Esophagus squamous epithelium (tissue), 5 donors: ENCODE measurements around the gene BICD2. TPM values are rescaled to one million over a fixed set of nuclear protein-coding genes. Genes with fewer than 3 reads are reported as not detected.

Experiments used
- DNase-seq: peaks from one replicate; lab custom pipeline; 2025; lab: John Stamatoyannopoulos, UW
- H3K27ac ChIP-seq, 4 donors: fragments of 200-600 bp; sonication (generic); one replicate each; pipeline ENCODE4 v1.5.1; 2016 to 2019; ENCODE audit warnings: mild to moderate bottlenecking in 1 of 4
- H3K27me3 ChIP-seq, 4 donors: fragments of 200-600 bp; sonication (generic); 1 replicate in 3 of 4; 2 replicates in 1 of 4; pipeline versions ENCODE4 v1.5.1 to v1.6.0; 2017 to 2021; ENCODE audit warnings: antibody characterized with exemption in 1 of 4
- H3K36me3 ChIP-seq, 3 donors: fragments of 200-600 bp; sonication (generic); one replicate each; pipeline ENCODE4 v1.5.1; 2016 to 2019
- H3K4me1 ChIP-seq, 3 donors: fragments of 200-600 bp; sonication (generic); one replicate each; pipeline ENCODE4 v1.5.1; 2017 to 2019
- H3K4me3 ChIP-seq, 4 donors: fragments of 200-600 bp; sonication (generic); 1 replicate in 3 of 4; 2 replicates in 1 of 4; pipeline ENCODE4 v1.5.1; 2016 to 2019; ENCODE audit warnings: mild to moderate bottlenecking in 2 of 4, moderate library complexity in 1 of 4
- H3K9me3 ChIP-seq, 3 donors: fragments of 200-600 bp; sonication (generic); one replicate each; pipeline ENCODE4 v1.5.1; 2016 to 2019
- CTCF ChIP-seq, 6 experiments: fragments of 450-650 bp in 4 of 6; fragments of 200-600 bp in 2 of 6; sonication (generic) in 2 of 6; IDR thresholded peaks; one replicate each; pipeline ENCODE4 v1.5.1; 2016 to 2019; ENCODE audit warnings: antibody characterized with exemption in 6 of 6, mild to moderate bottlenecking in 4 of 6, moderate library complexity in 4 of 6
- POLR2A ChIP-seq, 4 donors: fragments of 450-650 bp; IDR thresholded peaks; one replicate each; pipeline ENCODE4 v1.6.1; 2017; ENCODE audit warnings: antibody characterized with exemption in 4 of 4, mild to moderate bottlenecking in 4 of 4, moderate library complexity in 3 of 4
- WGBS, 2 donors: methylation state at CpG; one replicate each; pipeline ENCODE4 v1.1.5; 2018; 5-methylcytosine and 5-hydroxymethylcytosine counted together
- intact Hi-C: fragments of 100-400 bp; cut with DNase I; formaldehyde crosslinking; loops from one replicate; pipeline ENCODE4 v1.15.0; 2022
- total RNA-seq, 4 donors: library from RNA; depleted of rRNA; stranded (reverse); fragments of >200 nt; gene quantifications; one replicate each; pipeline ENCODE4 v1.1.0, GENCODE V29; 2016
- donor health status: DM: yes; HTN: yes; CAD: no.

BICD2 gene
- total RNA-seq, 4 donors from 2014 or later, result 81.7 to 116 (median 91.1) TPM

- WGBS, 2 donors, result 47 to 55% methylated on average over 3 of the region's 3 CpGs
- Histone ChIP-seq H3K4me3 (peak overlapping the region in 1 of 4 donors; percentile 37), H3K4me1 (peaks cover 37 to 94% (median 62%) of the 10 kb centered on the region in 3 donors), H3K27ac (peak overlapping the region; percentile 66 to 79 (median 72)), H3K36me3 (no peaks in the 10 kb centered on the region), H3K9me3 (no peaks in the 10 kb centered on the region), H3K27me3 (no peaks in the 10 kb centered on the region)
- intact Hi-C loops, result no loop called here
- DNase-seq, result no peak
- TF ChIP-seq POLR2A (IDR thresholded peaks at IDR 0.05), result no peak
- no peak for TF ChIP-seq CTCF (IDR thresholded peaks at IDR 0.05)
Measured at GRCh38 chr9:92740969-92741368, 23.7 kb downstream of the BICD2 start.

- Histone ChIP-seq H3K36me3 (no peaks in the 10 kb centered on the region), H3K4me1 (peaks cover 41 to 94% (median 60%) of the 10 kb centered on the region in 3 donors), H3K27ac (peak overlapping the region; percentile 66 to 80 (median 72)), H3K9me3 (no peaks in the 10 kb centered on the region), H3K4me3 (peak overlapping the region in 1 of 4 donors; percentile 37), H3K27me3 (no peaks in the 10 kb centered on the region)
- intact Hi-C loops, result no loop called here
- no peak for TF ChIP-seq CTCF (IDR thresholded peaks at IDR 0.05)
- TF ChIP-seq POLR2A (IDR thresholded peaks at IDR 0.05), result no peak
- no peak for DNase-seq
- WGBS, 2 donors, result 14 to 15% methylated on average over 6 to 7 of the region's 7 CpGs
Measured at GRCh38 chr9:92740446-92740961, 24.1 kb downstream of the BICD2 start.

- no peak for TF ChIP-seq CTCF (IDR thresholded peaks at IDR 0.05)
- TF ChIP-seq POLR2A (IDR thresholded peaks at IDR 0.05), result no peak
- Histone ChIP-seq H3K4me1 (peaks cover 45 to 94% (median 60%) of the 10 kb centered on the region in 3 donors), H3K9me3 (no peaks in the 10 kb centered on the region), H3K27ac (peak overlapping the region; percentile 66 to 80 (median 72)), H3K4me3 (no peak overlapping the region), H3K36me3 (no peaks in the 10 kb centered on the region), H3K27me3 (no peaks in the 10 kb centered on the region)
- WGBS, 2 donors, result 27 to 30% methylated on average over 3 of the region's 3 CpGs
- DNase-seq, result no peak
- intact Hi-C loops, result no loop called here
Measured at GRCh38 chr9:92740009-92740408, 24.6 kb downstream of the BICD2 start.

GRCh38 chr9:92739346-92739970 lies 25.2 kb downstream of the BICD2 start:
- Histone ChIP-seq H3K4me3 (no peak overlapping the region), H3K4me1 (peaks cover 45 to 94% (median 64%) of the 10 kb centered on the region in 3 donors), H3K9me3 (no peaks in the 10 kb centered on the region), H3K27me3 (no peaks in the 10 kb centered on the region), H3K27ac (peak overlapping the region; percentile 66 to 80 (median 72)), H3K36me3 (no peaks in the 10 kb centered on the region)
- no peak for DNase-seq
- TF ChIP-seq CTCF (IDR thresholded peaks at IDR 0.05) (no peak), POLR2A (IDR thresholded peaks at IDR 0.05) (no peak)
- intact Hi-C loops, result no loop called here
- 63 to 76% methylated on average over 10 of the region's 11 CpGs for WGBS, 2 donors

GRCh38 chr9:92738661-92739081 lies 26.0 kb downstream of the BICD2 start:
- no peaks in the 10 kb centered on the region for H3K9me3 ChIP-seq
- intact Hi-C loops, result no loop called here
- no peaks in the 10 kb centered on the region for H3K27me3 ChIP-seq
- WGBS, 2 donors, result 20 to 46% methylated on average over 3 of the region's 5 CpGs
- no peaks in the 10 kb centered on the region for H3K36me3 ChIP-seq
- peak overlapping the region; percentile 66 to 80 (median 72) for H3K27ac ChIP-seq
- no peak for DNase-seq
- H3K4me1 ChIP-seq, result peaks cover 45 to 87% (median 64%) of the 10 kb centered on the region in 3 donors
- no peak overlapping the region for H3K4me3 ChIP-seq
- TF ChIP-seq POLR2A (IDR thresholded peaks at IDR 0.05), result no peak
